Measurements from ENCODE around the gene POGK. TPM values are rescaled to one million over a fixed set of nuclear protein-coding genes. Genes with fewer than 3 reads are reported as not detected.
A peak's percentile ranks its signal among the peaks of the same experiment; 100 is the strongest.

The POGK gene
- total and polyA plus RNA-seq, 9 of the 15 experiments (the other 6 are each of a cell fraction or from before 2014, with no cell fraction given): 6.1 to 44.5 (median 24.3) TPM

DNA sequence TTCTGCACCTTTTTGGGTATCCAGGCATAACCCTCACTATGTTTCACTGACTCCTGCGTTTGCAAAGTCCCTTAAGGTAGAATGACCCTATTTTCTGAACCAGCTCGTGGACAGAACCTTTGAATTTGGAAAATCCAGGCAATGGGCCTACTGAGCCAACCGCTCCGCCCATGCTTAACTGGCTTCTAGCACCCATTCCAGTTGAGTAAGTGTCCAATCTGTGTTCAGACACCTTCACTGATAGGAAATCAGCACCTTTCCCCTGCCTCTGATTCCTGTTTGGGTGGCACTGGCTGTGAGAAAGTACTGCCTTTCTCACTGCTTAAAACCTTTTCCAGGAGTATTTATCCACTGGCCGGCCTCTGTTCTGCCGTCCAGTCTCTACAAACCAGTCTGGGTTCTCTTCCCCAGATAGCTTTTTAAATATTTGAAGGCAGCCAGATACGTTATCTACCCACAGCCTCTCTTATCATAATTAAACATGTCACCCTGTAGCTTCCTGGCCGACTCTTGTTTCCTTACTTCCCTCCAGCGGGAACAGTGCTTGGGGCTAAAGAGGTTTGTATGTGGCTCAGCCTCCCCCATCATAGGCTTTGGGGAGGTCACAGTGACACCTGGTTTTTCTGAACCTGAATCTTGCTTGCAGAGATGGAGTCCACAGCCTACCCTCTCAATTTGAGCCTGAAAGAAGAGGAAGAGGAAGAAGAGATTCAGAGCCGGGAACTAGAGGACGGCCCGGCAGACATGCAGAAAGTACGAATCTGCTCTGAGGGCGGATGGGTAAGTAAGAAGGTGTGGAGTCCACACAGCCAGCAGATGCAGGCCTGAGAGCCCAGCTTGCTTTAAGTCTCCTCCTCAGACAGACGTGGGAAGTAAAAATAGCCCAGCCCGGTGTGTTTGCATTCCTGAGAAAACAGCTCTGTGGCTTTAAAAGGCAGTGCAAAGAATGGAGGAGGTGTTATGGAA, 1.3 kb downstream of the POGK start (continued):
- TF ChIP-seq STAT5A (IDR thresholded peaks at IDR 0.05; ENCODE audit: borderline replicate concordance, low read length) (peak; percentile 49; the same call in 1 of the 2 replicates), FOXA3 (CRISPR knock-in tag; conservative IDR thresholded peaks at IDR 0.05 in 1 of 2, IDR thresholded peaks at IDR 0.05 in 1 of 2) (peak in 1 of 2 experiments; percentile 46; a peak in 2 of 4 replicates), FOSL1 (tag; conservative IDR thresholded peaks at IDR 0.05) (peak; percentile 45; the same call in 1 of the 2 replicates)
- TF ChIP-seq, protein P1, sequence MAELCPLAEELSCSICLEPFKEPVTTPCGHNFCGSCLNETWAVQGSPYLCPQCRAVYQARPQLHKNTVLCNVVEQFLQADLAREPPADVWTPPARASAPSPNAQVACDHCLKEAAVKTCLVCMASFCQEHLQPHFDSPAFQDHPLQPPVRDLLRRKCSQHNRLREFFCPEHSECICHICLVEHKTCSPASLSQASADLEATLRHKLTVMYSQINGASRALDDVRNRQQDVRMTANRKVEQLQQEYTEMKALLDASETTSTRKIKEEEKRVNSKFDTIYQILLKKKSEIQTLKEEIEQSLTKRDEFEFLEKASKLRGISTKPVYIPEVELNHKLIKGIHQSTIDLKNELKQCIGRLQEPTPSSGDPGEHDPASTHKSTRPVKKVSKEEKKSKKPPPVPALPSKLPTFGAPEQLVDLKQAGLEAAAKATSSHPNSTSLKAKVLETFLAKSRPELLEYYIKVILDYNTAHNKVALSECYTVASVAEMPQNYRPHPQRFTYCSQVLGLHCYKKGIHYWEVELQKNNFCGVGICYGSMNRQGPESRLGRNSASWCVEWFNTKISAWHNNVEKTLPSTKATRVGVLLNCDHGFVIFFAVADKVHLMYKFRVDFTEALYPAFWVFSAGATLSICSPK (IDR thresholded peaks at IDR 0.05; ENCODE audit: borderline replicate concordance): no peak
- TF ChIP-seq, protein P2, sequence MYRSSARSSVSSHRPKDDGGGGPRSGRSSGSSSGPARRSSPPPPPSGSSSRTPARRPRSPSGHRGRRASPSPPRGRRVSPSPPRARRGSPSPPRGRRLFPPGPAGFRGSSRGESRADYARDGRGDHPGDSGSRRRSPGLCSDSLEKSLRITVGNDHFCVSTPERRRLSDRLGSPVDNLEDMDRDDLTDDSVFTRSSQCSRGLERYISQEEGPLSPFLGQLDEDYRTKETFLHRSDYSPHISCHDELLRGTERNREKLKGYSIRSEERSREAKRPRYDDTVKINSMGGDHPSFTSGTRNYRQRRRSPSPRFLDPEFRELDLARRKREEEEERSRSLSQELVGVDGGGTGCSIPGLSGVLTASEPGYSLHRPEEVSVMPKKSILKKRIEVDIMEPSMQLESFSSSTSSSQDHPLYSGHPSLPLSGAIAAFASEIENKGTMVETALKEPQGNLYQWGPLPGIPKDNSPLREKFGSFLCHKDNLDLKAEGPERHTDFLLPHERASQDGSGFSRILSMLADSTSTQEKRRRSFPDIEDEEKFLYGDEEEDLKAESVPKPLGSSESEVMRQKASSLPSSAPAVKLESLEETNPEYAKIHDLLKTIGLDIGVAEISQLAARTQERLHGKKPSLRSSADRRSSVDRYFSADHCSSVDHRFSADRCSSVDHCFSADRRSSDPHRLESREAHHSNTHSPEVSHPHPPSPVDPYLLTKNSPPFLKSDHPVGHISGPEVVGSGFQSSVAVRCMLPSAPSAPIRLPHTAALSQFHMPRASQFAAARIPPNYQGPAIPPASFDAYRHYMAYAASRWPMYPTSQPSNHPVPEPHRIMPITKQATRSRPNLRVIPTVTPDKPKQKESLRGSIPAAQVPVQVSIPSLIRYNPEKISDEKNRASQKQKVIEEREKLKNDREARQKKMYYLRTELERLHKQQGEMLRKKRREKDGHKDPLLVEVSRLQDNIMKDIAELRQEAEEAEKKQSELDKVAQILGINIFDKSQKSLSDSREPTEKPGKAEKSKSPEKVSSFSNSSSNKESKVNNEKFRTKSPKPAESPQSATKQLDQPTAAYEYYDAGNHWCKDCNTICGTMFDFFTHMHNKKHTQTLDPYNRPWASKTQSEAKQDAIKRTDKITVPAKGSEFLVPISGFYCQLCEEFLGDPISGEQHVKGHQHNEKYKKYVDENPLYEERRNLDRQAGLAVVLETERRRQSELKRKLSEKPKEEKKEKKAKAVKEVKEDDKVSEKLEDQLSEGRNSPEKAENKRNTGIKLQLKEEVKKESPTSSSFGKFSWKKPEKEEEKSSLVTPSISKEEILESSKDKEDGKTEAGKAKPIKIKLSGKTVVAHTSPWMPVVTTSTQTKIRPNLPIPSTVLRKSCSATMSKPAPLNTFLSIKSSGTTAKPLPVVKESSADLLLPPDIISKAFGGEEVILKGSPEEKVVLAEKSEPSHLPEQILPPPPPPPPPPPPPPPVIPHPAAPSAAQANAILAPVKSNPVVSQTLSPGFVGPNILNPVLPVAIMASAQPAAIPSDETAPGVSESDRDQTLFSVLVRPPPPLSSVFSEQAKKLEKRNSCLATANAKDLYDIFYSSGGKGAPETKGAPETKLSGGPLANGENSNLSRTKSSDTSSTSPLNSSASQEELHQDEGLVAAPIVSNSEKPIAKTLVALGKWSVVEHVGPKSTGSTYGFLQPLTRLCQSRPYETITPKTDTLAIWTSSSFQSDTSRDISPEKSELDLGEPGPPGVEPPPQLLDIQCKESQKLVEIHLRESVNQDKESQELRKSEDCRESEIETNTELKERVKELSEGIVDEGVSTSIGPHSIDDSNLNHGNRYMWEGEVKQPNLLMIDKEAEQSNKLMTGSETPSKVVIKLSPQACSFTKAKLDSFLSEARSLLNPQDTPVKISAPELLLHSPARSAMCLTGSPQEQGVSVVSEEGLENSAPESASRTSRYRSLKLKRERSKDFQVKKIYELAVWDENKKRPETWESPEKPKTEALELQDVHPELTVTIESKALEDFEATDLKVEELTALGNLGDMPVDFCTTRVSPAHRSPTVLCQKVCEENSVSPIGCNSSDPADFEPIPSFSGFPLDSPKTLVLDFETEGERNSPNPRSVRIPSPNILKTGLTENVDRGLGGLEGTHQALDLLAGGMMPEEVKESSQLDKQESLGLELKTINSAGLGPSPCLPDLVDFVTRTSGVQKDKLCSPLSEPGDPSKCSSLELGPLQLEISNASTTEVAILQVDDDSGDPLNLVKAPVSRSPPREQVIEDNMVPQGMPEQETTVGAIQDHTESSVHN (IDR thresholded peaks at IDR 0.05; ENCODE audit: borderline replicate concordance in 1 of 2, low read depth in 1 of 2): no peak
- TF ChIP-seq, protein P3, sequence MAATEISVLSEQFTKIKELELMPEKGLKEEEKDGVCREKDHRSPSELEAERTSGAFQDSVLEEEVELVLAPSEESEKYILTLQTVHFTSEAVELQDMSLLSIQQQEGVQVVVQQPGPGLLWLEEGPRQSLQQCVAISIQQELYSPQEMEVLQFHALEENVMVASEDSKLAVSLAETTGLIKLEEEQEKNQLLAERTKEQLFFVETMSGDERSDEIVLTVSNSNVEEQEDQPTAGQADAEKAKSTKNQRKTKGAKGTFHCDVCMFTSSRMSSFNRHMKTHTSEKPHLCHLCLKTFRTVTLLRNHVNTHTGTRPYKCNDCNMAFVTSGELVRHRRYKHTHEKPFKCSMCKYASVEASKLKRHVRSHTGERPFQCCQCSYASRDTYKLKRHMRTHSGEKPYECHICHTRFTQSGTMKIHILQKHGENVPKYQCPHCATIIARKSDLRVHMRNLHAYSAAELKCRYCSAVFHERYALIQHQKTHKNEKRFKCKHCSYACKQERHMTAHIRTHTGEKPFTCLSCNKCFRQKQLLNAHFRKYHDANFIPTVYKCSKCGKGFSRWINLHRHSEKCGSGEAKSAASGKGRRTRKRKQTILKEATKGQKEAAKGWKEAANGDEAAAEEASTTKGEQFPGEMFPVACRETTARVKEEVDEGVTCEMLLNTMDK (IDR thresholded peaks at IDR 0.05; ENCODE audit: borderline replicate concordance, insufficient read depth, low read depth, low read length, poor library complexity, severe bottlenecking): no peak
- TF ChIP-seq, protein P4, sequence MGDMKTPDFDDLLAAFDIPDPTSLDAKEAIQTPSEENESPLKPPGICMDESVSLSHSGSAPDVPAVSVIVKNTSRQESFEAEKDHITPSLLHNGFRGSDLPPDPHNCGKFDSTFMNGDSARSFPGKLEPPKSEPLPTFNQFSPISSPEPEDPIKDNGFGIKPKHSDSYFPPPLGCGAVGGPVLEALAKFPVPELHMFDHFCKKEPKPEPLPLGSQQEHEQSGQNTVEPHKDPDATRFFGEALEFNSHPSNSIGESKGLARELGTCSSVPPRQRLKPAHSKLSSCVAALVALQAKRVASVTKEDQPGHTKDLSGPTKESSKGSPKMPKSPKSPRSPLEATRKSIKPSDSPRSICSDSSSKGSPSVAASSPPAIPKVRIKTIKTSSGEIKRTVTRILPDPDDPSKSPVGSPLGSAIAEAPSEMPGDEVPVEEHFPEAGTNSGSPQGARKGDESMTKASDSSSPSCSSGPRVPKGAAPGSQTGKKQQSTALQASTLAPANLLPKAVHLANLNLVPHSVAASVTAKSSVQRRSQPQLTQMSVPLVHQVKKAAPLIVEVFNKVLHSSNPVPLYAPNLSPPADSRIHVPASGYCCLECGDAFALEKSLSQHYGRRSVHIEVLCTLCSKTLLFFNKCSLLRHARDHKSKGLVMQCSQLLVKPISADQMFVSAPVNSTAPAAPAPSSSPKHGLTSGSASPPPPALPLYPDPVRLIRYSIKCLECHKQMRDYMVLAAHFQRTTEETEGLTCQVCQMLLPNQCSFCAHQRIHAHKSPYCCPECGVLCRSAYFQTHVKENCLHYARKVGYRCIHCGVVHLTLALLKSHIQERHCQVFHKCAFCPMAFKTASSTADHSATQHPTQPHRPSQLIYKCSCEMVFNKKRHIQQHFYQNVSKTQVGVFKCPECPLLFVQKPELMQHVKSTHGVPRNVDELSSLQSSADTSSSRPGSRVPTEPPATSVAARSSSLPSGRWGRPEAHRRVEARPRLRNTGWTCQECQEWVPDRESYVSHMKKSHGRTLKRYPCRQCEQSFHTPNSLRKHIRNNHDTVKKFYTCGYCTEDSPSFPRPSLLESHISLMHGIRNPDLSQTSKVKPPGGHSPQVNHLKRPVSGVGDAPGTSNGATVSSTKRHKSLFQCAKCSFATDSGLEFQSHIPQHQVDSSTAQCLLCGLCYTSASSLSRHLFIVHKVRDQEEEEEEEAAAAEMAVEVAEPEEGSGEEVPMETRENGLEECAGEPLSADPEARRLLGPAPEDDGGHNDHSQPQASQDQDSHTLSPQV (IDR thresholded peaks at IDR 0.05): no peak
